H9 (cell line): ENCODE measurements around the gene ATRN. TPM values are rescaled to one million over a fixed set of nuclear protein-coding genes. Genes with fewer than 3 reads are reported as not detected.

Experiments
- DNase-seq: peaks from one replicate; pipeline ENCODE4 v3.0.0-alpha.2; 2017
- H2AFZ ChIP-seq: one replicate; pipeline ENCODE4 v1.6.1; 2013; ENCODE audit warnings: mild to moderate bottlenecking, low read length, control low read depth, moderate library complexity
- H2AK5ac ChIP-seq: 2 replicates; pipeline ENCODE4 v1.6.1; 2013; ENCODE audit warnings: low read length, control low read depth, mixed read lengths; ENCODE audit not compliant: insufficient read length
- H2BK120ac ChIP-seq: one replicate; pipeline ENCODE4 v1.6.1; 2013; ENCODE audit warnings: low read depth, mild to moderate bottlenecking, low read length, control low read depth, inconsistent platforms; ENCODE audit not compliant: poor library complexity, severe bottlenecking
- H2BK12ac ChIP-seq: 2 replicates; pipeline ENCODE4 v1.6.1; 2013; ENCODE audit warnings: low read length, control low read depth, mixed read lengths, low read depth; ENCODE audit not compliant: insufficient read length
- H2BK15ac ChIP-seq: 2 replicates; pipeline ENCODE4 v1.6.1; 2013; ENCODE audit warnings: low read depth, low read length, control low read depth
- H2BK20ac ChIP-seq: one replicate; pipeline ENCODE4 v1.6.1; 2013; ENCODE audit warnings: low read depth, mild to moderate bottlenecking, low read length, control low read depth, inconsistent platforms; ENCODE audit not compliant: poor library complexity, severe bottlenecking
- H2BK5ac ChIP-seq: 2 replicates; pipeline ENCODE4 v1.6.1; 2013; ENCODE audit warnings: low read length, control low read depth, mixed read lengths; ENCODE audit not compliant: insufficient read length
- H3K14ac ChIP-seq: 2 replicates; pipeline ENCODE4 v1.6.1; 2013; ENCODE audit warnings: low read length, control low read depth; ENCODE audit not compliant: insufficient read depth
- H3K18ac ChIP-seq: 2 replicates; pipeline ENCODE4 v1.6.1; 2013; ENCODE audit warnings: low read depth, mild to moderate bottlenecking, mixed read lengths, low read length, control low read depth; ENCODE audit not compliant: insufficient read length
- H3K23ac ChIP-seq: 2 replicates; pipeline ENCODE4 v1.6.1; 2013; ENCODE audit warnings: low read length, control low read depth, mixed read lengths, low read depth; ENCODE audit not compliant: insufficient read length
- H3K23me2 ChIP-seq: 2 replicates; pipeline ENCODE4 v1.6.1; 2013; ENCODE audit warnings: low read depth, mild to moderate bottlenecking, mixed read lengths, low read length, control low read depth; ENCODE audit not compliant: insufficient read length, poor library complexity, severe bottlenecking
- H3K27ac ChIP-seq: 2 replicates; pipeline ENCODE4 v1.5.1; 2013; ENCODE audit warnings: low read length, control low read depth, mixed read lengths, low read depth; ENCODE audit not compliant: insufficient read length
- H3K27me3 ChIP-seq: 2 replicates; pipeline ENCODE4 v1.6.1; 2013; ENCODE audit warnings: low read length, control low read depth, inconsistent platforms; ENCODE audit not compliant: insufficient read depth
- H3K4ac ChIP-seq: 2 replicates; pipeline ENCODE4 v1.6.1; 2013; ENCODE audit warnings: low read depth, mild to moderate bottlenecking, control low read depth, inconsistent platforms, low read length, moderate library complexity
- H3K4me1 ChIP-seq: 2 replicates; pipeline ENCODE4 v1.6.1; 2013; ENCODE audit warnings: low read length, control low read depth, inconsistent platforms; ENCODE audit not compliant: insufficient read depth
- H3K4me2 ChIP-seq: 2 replicates; pipeline ENCODE4 v1.6.1; 2013; ENCODE audit warnings: low read length, control low read depth, mixed read lengths; ENCODE audit not compliant: insufficient read length, insufficient read depth
- H3K56ac ChIP-seq: 2 replicates; pipeline ENCODE4 v1.6.1; 2013; ENCODE audit warnings: low read depth, mild to moderate bottlenecking, mixed read lengths, low read length, control low read depth; ENCODE audit not compliant: insufficient read length
- H3K79me1 ChIP-seq: 2 replicates; pipeline ENCODE4 v1.6.1; 2013; ENCODE audit warnings: low read depth, mild to moderate bottlenecking, moderate library complexity, low read length, control low read depth, inconsistent platforms; ENCODE audit not compliant: insufficient read depth, poor library complexity, severe bottlenecking
- H3K79me2 ChIP-seq: 2 replicates; pipeline ENCODE4 v1.6.1; 2013; ENCODE audit warnings: low read length, control low read depth, inconsistent platforms; ENCODE audit not compliant: insufficient read depth
- H3K9ac ChIP-seq: 2 replicates; pipeline ENCODE4 v1.6.1; 2013; ENCODE audit warnings: low read length, control low read depth, mixed read lengths; ENCODE audit not compliant: insufficient read length; ENCODE audit errors: extremely low read depth
- H3K9me3 ChIP-seq: one replicate; pipeline ENCODE4 v1.6.1; 2013; ENCODE audit warnings: low read depth, low read length, inconsistent platforms; ENCODE audit not compliant: control insufficient read depth
- H3T11ph ChIP-seq: one replicate; pipeline ENCODE4 v1.6.1; 2013; ENCODE audit warnings: mild to moderate bottlenecking, low read length, control low read depth, inconsistent platforms
- H4K20me1 ChIP-seq: one replicate; pipeline ENCODE4 v1.6.1; 2013; ENCODE audit not compliant: control insufficient read depth, insufficient read length, insufficient read depth
- H4K5ac ChIP-seq: 2 replicates; pipeline ENCODE4 v1.6.1; 2013; ENCODE audit warnings: low read depth, mild to moderate bottlenecking, mixed read lengths, low read length, control low read depth; ENCODE audit not compliant: insufficient read length
- H4K8ac ChIP-seq: replicated peaks from 2 replicates; pipeline ENCODE4 v1.6.1; 2013; ENCODE audit warnings: low read length, control low read depth, mixed read lengths, low read depth; ENCODE audit not compliant: insufficient read length
- H4K91ac ChIP-seq: 2 replicates; pipeline ENCODE4 v1.6.1; 2013; ENCODE audit warnings: low read depth, mild to moderate bottlenecking, moderate library complexity, mixed read lengths, low read length, control low read depth; ENCODE audit not compliant: insufficient read length
- H3K27ac Mint-ChIP-seq, 3 experiments: 2 replicates in 2 of 3; 3 replicates in 1 of 3; pipeline ENCODE4 v1.8.0; 2020 to 2021; ENCODE audit warnings: mixed read lengths in 3 of 3, mild to moderate bottlenecking in 1 of 3, moderate library complexity in 1 of 3
- H3K27me3 Mint-ChIP-seq: 2 replicates; pipeline ENCODE4 v1.8.0; 2021; ENCODE audit warnings: low read depth, mild to moderate bottlenecking, moderate library complexity, mixed read lengths
- H3K36me3 Mint-ChIP-seq, 3 experiments: 2 replicates in 2 of 3; 3 replicates in 1 of 3; pipeline ENCODE4 v1.8.0; 2020 to 2021; ENCODE audit warnings: low read depth in 3 of 3, mixed read lengths in 3 of 3; ENCODE audit not compliant: insufficient read depth in 1 of 3
- H3K4me1 Mint-ChIP-seq, 2 experiments: 2 replicates each; pipeline ENCODE4 v1.8.0; 2020; ENCODE audit warnings: mixed read lengths in 2 of 2
- H3K4me3 Mint-ChIP-seq, 2 experiments: 2 replicates in 1 of 2; 3 replicates in 1 of 2; pipeline ENCODE4 v1.8.0; 2020 to 2021; ENCODE audit warnings: mild to moderate bottlenecking in 2 of 2, mixed read lengths in 2 of 2, moderate library complexity in 1 of 2
- H3K9me3 Mint-ChIP-seq, 2 experiments: 2 replicates in 1 of 2; 3 replicates in 1 of 2; pipeline ENCODE4 v1.8.0; 2020; ENCODE audit warnings: mild to moderate bottlenecking in 2 of 2, mixed read lengths in 2 of 2, moderate library complexity in 1 of 2
- WGBS: extraction: QIAGEN DNeasy Blood & Tissue Kit; methylation state at CpG from one replicate; pipeline ENCODE4 v1.1.7; 2013; ENCODE audit warnings: missing lambda C conversion rate, low lambda C conversion rate, mixed read lengths; ENCODE audit not compliant: insufficient read length; ENCODE audit errors: extremely low coverage; 5-methylcytosine and 5-hydroxymethylcytosine counted together
- total RNA-seq: library from RNA; stranded (reverse); gene quantifications from 2 replicates; pipeline ENCODE4 v1.2.1, GENCODE V29; 2021
- TF ChIP-seq, protein P1 (sequence below): fragments of 200-600 bp; sonication (generic); conservative IDR thresholded peaks from 3 replicates; pipeline ENCODE4 v1.8.0; 2021; ENCODE audit warnings: antibody characterized with exemption, mild to moderate bottlenecking

Gene ATRN
- total RNA-seq, 1 experiment from 2014 or later, result 23.1 TPM

DNA sequence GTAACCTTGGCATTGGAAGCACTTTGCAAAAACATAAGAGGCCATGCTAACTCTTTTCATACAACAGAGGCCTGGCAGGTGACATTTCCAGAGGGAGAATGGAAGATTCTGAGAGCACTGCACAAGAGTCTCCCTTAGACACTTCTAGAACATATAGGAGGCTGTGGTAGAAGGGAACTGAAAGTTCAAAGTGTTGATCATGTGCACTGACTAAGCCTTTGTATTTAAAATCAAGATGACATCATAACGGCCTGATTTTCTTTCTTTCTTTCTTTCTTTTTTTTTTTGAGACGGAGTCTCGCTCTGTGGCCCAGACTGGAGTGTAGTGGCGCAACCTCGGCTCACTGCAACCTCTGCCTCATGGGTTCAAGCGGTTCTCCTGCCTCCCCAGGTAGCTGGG is 36.6 kb upstream of the ATRN start:
- H3K4ac ChIP-seq, result no peak overlapping the region
- H3T11ph ChIP-seq, result no peak overlapping the region
- no peak overlapping the region for H3K23ac ChIP-seq
- H3K36me3 Mint-ChIP-seq, result no peaks in the 10 kb centered on the region
- no peak overlapping the region for H2BK15ac ChIP-seq
- H3K23me2 ChIP-seq, result no peaks in the 10 kb centered on the region
- no peak overlapping the region for H3K27ac ChIP-seq
- no peak overlapping the region for H4K5ac ChIP-seq
- H3K9me3 ChIP-seq, result no peaks in the 10 kb centered on the region
- H4K8ac ChIP-seq, result no peak overlapping the region
- no peaks in the 10 kb centered on the region for H3K79me1 ChIP-seq
- no peak overlapping the region for H2BK12ac ChIP-seq
- no peak overlapping the region for H3K18ac ChIP-seq
- no peak for DNase-seq
- H3K4me1 ChIP-seq, result no peaks in the 10 kb centered on the region
- H2BK120ac ChIP-seq, result no peak overlapping the region
- no peak overlapping the region for H3K4me2 ChIP-seq
- no peaks in the 10 kb centered on the region for H3K79me2 ChIP-seq
- no peak overlapping the region for H2AK5ac ChIP-seq
- H2BK20ac ChIP-seq, result no peak overlapping the region
- H3K27ac Mint-ChIP-seq, result no peak overlapping the region
- no peak overlapping the region for H2BK5ac ChIP-seq
- H4K91ac ChIP-seq, result no peak overlapping the region
- H2AFZ ChIP-seq, result no peak overlapping the region
- no peaks in the 10 kb centered on the region for H3K27me3 ChIP-seq
- H3K9me3 Mint-ChIP-seq, result no peaks in the 10 kb centered on the region
- peaks cover 4 to 6% of the 10 kb centered on the region in 2 experiments; a peak in 3 of 4 replicates for H3K4me1 Mint-ChIP-seq
- H3K27me3 Mint-ChIP-seq, result no peaks in the 10 kb centered on the region; the same call in 1 of the 2 replicates
- no peak overlapping the region for H3K4me3 Mint-ChIP-seq
- WGBS, result no CpG with 5 or more reads among the region's 6 CpGs
- H3K9ac ChIP-seq, result no peak overlapping the region
- TF ChIP-seq, protein P1, sequence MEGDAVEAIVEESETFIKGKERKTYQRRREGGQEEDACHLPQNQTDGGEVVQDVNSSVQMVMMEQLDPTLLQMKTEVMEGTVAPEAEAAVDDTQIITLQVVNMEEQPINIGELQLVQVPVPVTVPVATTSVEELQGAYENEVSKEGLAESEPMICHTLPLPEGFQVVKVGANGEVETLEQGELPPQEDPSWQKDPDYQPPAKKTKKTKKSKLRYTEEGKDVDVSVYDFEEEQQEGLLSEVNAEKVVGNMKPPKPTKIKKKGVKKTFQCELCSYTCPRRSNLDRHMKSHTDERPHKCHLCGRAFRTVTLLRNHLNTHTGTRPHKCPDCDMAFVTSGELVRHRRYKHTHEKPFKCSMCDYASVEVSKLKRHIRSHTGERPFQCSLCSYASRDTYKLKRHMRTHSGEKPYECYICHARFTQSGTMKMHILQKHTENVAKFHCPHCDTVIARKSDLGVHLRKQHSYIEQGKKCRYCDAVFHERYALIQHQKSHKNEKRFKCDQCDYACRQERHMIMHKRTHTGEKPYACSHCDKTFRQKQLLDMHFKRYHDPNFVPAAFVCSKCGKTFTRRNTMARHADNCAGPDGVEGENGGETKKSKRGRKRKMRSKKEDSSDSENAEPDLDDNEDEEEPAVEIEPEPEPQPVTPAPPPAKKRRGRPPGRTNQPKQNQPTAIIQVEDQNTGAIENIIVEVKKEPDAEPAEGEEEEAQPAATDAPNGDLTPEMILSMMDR, result no peak
- H3K56ac ChIP-seq, result no peak overlapping the region
- no peaks in the 10 kb centered on the region for H4K20me1 ChIP-seq
- no peak overlapping the region for H3K14ac ChIP-seq
